KMS-11 (cell line): ENCODE measurements around the gene ALKBH4.
"Not testable (repeated sequence)": the region's sequence is repeated elsewhere in the genome, so short reads cannot be mapped to it uniquely, and the experiment has no call there.

Experiments used
- H2AFZ ChIP-seq: fragments of 200-600 bp; sonication (generic); 2 replicates; pipeline ENCODE4 v1.6.1; 2016; ENCODE audit warnings: antibody characterized with exemption, mixed run types, low read depth
- H3K27ac ChIP-seq: fragments of 200-600 bp; sonication (generic); 2 replicates; pipeline ENCODE4 v1.6.1; 2016; ENCODE audit warnings: mild to moderate bottlenecking, mixed run types
- H3K27me3 ChIP-seq: fragments of 200-600 bp; sonication (generic); 2 replicates; pipeline ENCODE4 v1.6.1; 2017; ENCODE audit warnings: mild to moderate bottlenecking, low read depth, mixed run types, moderate library complexity; ENCODE audit not compliant: insufficient read depth
- H3K36me3 ChIP-seq: fragments of 200-600 bp; sonication (generic); 2 replicates; pipeline ENCODE4 v1.6.1; 2017; ENCODE audit warnings: mild to moderate bottlenecking, mixed run types; ENCODE audit not compliant: insufficient read depth
- H3K4me1 ChIP-seq: fragments of 200-600 bp; sonication (generic); 2 replicates; pipeline ENCODE4 v1.6.1; 2016; ENCODE audit warnings: mild to moderate bottlenecking, low read depth, mixed run types; ENCODE audit not compliant: poor library complexity, severe bottlenecking
- H3K4me2 ChIP-seq: fragments of 200-600 bp; sonication (generic); 2 replicates; pipeline ENCODE4 v1.7.0; 2016; ENCODE audit warnings: mild to moderate bottlenecking, mixed run types
- H3K4me3 ChIP-seq: fragments of 200-600 bp; sonication (generic); IDR thresholded peaks from 2 replicates; pipeline ENCODE4 v1.6.1; 2017; ENCODE audit warnings: low read depth, low read length, mixed read lengths; ENCODE audit not compliant: insufficient read depth
- H3K79me2 ChIP-seq: fragments of 200-600 bp; sonication (generic); 2 replicates; pipeline ENCODE4 v1.6.1; 2016; ENCODE audit warnings: low read depth, mixed run types; ENCODE audit not compliant: insufficient read depth
- H3K9ac ChIP-seq: fragments of 200-600 bp; sonication (generic); 2 replicates; pipeline ENCODE4 v1.6.1; 2016; ENCODE audit warnings: mild to moderate bottlenecking, mixed run types
- H4K20me1 ChIP-seq: fragments of 200-600 bp; sonication (generic); 2 replicates; pipeline ENCODE4 v1.6.1; 2016; ENCODE audit warnings: mild to moderate bottlenecking, mixed run types; ENCODE audit not compliant: insufficient read depth

Gene ALKBH4

GRCh38 chr7:102497308-102497707, 32.6 kb upstream of the ALKBH4 start:
- H3K4me1 ChIP-seq, H2AFZ ChIP-seq: not testable (repeated sequence)

GRCh38 chr7:102496861-102497260, 32.2 kb upstream of the ALKBH4 start:
- H3K79me2 ChIP-seq, H3K27ac ChIP-seq, H3K36me3 ChIP-seq, H4K20me1 ChIP-seq, H3K9ac ChIP-seq, H3K4me3 ChIP-seq, H2AFZ ChIP-seq, H3K27me3 ChIP-seq, H3K4me2 ChIP-seq, H3K4me1 ChIP-seq: not testable (repeated sequence)

More at GRCh38 chr7:102497308-102497707, 32.6 kb upstream of the ALKBH4 start:
- H3K27ac ChIP-seq, H3K79me2 ChIP-seq, H3K36me3 ChIP-seq, H3K27me3 ChIP-seq, H3K4me2 ChIP-seq, H4K20me1 ChIP-seq, H3K4me3 ChIP-seq, H3K9ac ChIP-seq: not testable (repeated sequence)

GRCh38 chr7:102494473-102495149, 29.9 kb upstream of the ALKBH4 start:
- not testable (repeated sequence) for H3K9ac ChIP-seq, H3K79me2 ChIP-seq, H3K36me3 ChIP-seq, H3K4me1 ChIP-seq, H3K4me3 ChIP-seq, H4K20me1 ChIP-seq, H3K27ac ChIP-seq, H3K4me2 ChIP-seq, H2AFZ ChIP-seq, H3K27me3 ChIP-seq

- H2AFZ ChIP-seq, H3K27ac ChIP-seq, H3K4me1 ChIP-seq, H3K9ac ChIP-seq, H3K4me2 ChIP-seq, H4K20me1 ChIP-seq, H3K36me3 ChIP-seq, H3K4me3 ChIP-seq, H3K79me2 ChIP-seq, H3K27me3 ChIP-seq: not testable (repeated sequence)
These were observed 29.4 kb upstream of the ALKBH4 start for GRCh38 chr7:102494026-102494425.

GRCh38 chr7:102493220-102493935, 28.7 kb upstream of the ALKBH4 start:
- H3K27me3 ChIP-seq, H3K4me3 ChIP-seq, H3K36me3 ChIP-seq, H4K20me1 ChIP-seq, H3K79me2 ChIP-seq, H3K4me1 ChIP-seq, H3K4me2 ChIP-seq, H2AFZ ChIP-seq, H3K27ac ChIP-seq, H3K9ac ChIP-seq: not testable (repeated sequence)

- not testable (repeated sequence) for H3K27me3 ChIP-seq, H3K79me2 ChIP-seq, H3K4me3 ChIP-seq, H3K36me3 ChIP-seq, H3K9ac ChIP-seq, H3K27ac ChIP-seq, H4K20me1 ChIP-seq, H3K4me1 ChIP-seq, H3K4me2 ChIP-seq, H2AFZ ChIP-seq
These were observed 25.9 kb upstream of the ALKBH4 start for GRCh38 chr7:102490529-102491075.

GRCh38 chr7:102484317-102484716, 19.7 kb upstream of the ALKBH4 start:
- H3K27me3 ChIP-seq, H3K4me1 ChIP-seq, H3K4me3 ChIP-seq, H3K9ac ChIP-seq, H3K27ac ChIP-seq, H4K20me1 ChIP-seq, H3K79me2 ChIP-seq, H3K4me2 ChIP-seq, H2AFZ ChIP-seq, H3K36me3 ChIP-seq: not testable (repeated sequence)

GRCh38 chr7:102481962-102482361, 17.3 kb upstream of the ALKBH4 start:
- not testable (repeated sequence) for H3K36me3 ChIP-seq, H3K79me2 ChIP-seq, H3K4me1 ChIP-seq, H3K27me3 ChIP-seq, H4K20me1 ChIP-seq, H3K4me2 ChIP-seq, H3K4me3 ChIP-seq, H2AFZ ChIP-seq, H3K9ac ChIP-seq, H3K27ac ChIP-seq
